ENCODE results near the gene PRR19.
A peak's percentile ranks its signal among the peaks of the same experiment; 100 is the strongest.
"Not testable (repeated sequence)": the region's sequence is repeated elsewhere in the genome, so short reads cannot be mapped to it uniquely, and the experiment has no call there.

The PRR19 gene

GRCh38 chr19:42301646-42302203 is at the start of gene PRR19:
PRR19 (plus strand) TSS chr19:42302132; CDS start chr19:42309585, 7,453 bp downstream.
- DNase-seq, result no peak

DNA sequence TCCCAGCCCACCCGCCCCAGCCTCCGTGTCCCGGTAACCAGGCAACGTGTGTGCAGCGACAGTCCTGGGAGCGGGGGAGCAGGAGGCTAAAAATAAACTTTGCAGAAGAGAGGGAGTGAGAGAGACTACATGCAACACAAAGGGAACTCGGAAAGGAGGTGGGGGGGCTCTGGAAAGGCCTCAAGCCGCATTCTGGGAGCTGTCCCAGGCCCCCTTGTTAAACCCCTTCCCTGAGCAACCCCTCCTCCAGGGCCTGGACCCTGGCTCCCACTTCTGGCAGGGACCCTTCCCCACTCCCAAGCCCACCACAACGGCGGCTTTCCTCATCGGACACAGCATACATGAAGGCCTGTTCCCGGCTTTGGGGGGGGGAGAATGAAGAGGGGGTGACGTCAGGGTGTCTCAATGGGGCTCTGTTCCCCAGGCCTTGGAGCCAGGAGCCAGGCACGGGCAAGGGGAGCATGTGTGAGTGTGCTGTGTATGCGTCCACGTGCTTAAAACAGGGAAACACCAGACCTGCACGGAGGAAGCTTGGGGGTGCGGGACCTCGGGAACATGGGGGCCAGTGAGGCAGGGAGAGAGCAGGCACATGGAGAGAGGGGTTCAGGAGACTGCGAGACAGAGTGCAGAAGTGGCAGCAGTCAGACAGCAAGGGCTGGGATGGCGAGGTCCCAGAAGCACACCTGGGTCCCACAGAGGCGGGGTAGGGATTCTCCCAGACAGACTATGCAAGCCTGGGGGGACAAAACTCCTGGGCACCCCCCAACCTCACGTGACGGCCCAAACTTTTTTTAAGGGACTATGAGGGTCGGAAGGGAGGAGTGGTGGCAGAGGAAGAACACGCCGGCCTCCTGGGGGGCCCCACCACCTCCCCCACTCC is 49.3 kb upstream of the PRR19 start:
- no peak for DNase-seq

GRCh38 chr19:42253245-42254088 is 48.5 kb upstream of the PRR19 start:
- DNase-seq, result no peak

DNA sequence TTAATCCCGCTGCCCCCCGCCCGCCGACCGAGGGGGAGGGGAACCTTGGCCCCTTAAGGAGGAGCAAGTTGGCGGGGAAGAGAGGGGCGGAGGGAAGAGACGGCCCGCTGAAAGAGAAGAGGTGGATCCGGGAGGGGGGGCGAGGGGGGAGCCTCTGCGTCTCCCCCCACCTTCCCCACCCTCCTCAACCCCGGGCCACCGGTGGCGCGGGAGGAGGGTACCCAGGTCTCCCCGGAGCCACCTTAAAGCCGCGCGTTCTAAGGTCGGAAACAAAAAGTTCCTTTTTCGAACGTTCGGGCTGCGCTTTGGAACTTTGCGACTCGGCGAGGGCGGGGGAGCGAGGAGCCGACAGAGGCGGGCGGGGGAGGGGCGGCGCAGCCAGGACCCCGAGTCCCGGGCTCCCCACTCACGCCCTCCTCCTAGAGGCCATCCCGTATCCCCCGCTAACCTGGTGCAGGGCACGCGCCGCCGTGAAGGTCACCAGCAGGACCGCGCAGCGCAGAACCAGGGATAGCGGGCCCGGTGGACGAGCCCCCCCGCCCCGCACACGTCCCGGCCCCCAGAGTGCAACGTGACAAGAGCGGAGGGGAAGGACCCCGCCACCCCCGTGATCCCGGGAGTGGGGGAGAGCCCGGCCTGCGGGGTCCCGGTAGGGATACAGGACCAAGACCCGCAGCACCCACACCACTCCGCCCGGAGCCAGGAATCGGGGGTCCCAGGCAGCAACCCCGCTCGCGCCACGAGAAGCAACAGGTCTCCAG is 47.7 kb upstream of the PRR19 start:
- peak; percentile 19 for DNase-seq

DNA sequence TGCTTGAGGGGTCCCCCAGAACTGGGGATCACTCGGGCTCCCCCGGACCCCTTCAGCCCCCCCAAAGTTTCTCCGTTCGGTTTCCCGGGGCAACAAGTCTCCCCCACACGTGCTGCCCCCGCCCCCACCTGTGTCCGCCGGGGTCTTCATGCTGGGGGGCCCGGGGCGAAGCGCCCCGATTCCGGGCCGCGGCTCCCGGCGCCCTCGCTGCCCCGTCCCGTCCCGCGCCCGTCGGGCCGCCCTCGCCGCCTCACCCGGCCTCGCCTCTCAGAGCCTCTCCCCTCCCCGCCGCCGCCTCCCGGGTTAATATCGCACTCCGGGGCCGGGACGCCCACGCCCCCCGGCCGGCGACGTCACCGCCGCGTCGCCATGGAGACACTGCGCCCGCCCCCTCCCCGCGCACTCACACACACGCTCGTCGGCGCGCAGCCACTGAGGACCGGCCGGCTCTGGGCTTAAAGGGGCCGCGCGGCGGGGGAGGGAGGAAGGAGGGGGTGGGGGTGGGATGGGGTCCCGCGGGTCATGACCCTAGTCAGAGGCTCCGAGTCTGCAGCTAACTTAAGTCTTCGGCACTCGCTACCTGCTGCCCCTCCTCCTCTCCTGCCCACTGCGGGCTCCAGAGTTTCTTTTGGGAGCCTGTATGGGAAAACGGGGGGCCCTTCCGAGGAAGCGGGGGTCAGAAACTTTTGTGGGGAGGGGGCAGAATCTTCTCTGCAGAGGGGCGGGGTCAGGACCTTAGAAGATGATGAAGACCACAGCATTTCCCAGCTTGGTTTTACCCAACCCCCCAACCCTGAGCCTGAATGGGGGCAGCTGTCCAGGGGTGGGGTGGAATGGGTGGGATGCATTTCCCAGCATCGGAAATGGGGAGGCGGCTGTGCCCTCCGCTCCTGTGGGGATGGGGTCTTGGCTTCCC is 46.8 kb upstream of the PRR19 start, which contains the start of gene ERF:
ERF (minus strand) TSS at position 279 of the 916 bp plus-strand sequence; CDS start at position 150, 129 bp downstream.
- peak; percentile 77 for DNase-seq

- DNase-seq, result no peak
Measured at GRCh38 chr19:42255766-42256745, 45.9 kb upstream of the PRR19 start.

GRCh38 chr19:42257842-42258241 is 44.1 kb upstream of the PRR19 start:
- DNase-seq, result not testable (repeated sequence)

GRCh38 chr19:42261763-42262162 is 40.2 kb upstream of the PRR19 start:
- no peak for DNase-seq

DNA sequence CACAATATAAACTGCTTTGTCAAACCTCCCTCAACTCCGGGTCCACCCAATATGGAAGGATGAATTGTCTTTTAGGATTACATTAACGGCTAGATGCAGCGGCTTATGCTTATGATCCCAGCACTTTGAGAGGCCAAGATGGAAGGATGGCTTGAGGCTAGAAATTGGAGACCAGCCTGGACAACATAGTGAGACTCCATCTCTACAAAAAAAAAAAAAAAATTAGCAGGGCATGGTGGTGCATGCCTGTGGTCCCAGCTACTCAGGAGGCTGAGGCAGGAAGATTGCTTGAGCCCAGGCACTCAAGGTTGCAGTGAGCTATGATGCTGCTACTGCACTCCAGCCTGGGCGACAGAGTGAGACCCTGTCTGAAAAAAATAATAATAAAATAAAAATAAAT is 35.8 kb upstream of the PRR19 start:
- DNase-seq, result not testable (repeated sequence)

GRCh38 chr19:42266928-42267603 is 34.9 kb upstream of the PRR19 start:
- not testable (repeated sequence) for DNase-seq

DNA sequence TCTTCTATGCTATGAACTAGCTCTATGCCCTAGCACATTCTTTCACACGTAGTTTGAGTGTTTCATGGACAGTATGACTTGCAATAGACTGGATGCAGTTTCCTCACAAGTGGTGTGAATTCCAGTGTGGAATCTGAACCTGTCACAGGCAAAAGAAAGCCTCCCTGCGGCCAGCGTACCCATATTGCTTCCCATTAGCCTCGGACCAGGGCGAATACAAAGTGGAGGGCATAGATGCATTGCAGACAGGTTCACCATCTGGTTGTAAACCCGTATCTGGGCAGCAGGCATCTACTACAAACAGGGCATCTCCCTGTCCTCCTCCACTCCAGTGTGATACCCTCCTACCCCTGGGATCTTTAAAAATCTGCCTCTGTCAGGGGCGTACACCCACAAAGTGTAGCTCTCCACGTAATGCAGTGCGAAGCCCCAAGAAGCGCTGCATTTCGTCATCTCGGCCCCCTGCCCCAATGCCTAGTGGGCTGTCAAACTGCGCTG is 34.2 kb upstream of the PRR19 start:
- DNase-seq, result no peak

- peak; percentile 96 for DNase-seq
Measured at GRCh38 chr19:42268142-42268703, 33.7 kb upstream of the PRR19 start.

GRCh38 chr19:42268704-42269477 is 33.0 kb upstream of the PRR19 start, which contains the start of gene CIC:
CIC (plus strand) TSS chr19:42269252; CDS start chr19:42271784, 2,532 bp downstream.
- DNase-seq, result peak; percentile 96

GRCh38 chr19:42269478-42270345 is 32.2 kb upstream of the PRR19 start:
- no peak for DNase-seq

DNA sequence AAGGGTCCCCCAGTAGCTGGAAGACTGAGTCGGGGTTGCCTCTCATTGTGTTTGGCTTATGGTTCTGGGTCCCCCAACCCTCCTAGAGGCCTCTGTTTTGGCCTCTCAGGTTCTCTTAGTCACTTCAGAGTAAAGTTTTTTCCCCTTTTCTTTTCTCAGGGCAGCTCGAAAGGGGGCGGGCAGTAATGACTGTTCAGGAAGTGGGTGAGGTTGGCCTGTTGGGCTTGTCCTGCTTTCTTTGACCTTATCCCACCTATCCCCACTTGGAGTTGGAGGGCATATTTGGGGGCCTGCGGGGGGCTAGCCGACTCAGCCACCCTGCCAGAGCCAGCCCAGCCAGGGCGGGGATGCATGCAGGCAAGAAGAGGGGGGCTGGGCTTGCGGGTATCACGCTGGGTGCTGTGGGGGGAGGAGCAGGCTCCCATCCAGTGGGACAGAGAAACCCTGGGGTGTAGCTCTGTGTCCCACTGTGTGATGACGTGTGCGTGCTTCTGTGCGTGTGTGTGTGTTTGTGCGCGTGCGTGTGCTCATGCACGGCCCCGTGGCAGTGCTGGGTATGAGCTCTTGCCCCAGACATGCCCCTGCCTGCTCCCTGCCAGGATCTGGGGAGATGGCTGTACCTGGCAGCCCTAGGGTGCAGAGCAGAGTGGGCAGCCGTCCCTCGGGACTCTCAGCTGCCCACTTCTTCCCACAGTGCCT is 31.4 kb upstream of the PRR19 start:
- DNase-seq, result no peak

DNA sequence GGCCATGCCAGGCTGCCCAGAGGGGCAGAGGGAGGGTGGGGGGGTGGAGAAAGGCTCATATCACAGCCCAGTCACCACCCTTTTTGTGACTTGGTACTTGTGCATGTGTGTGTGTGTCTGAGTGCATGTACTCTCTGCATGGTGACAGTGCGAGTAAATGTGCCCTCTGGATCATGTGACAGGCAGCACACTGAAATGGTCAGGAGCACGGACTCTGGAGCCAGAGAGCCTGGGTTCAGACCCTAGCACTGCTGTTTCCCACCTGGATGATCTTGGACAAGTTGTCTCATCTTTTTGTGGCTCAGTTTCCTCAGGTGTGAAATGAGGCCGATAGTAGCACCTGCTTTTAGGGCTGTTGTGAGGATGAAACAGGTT is 30.9 kb upstream of the PRR19 start:
- no peak for DNase-seq
